HG03439 (cell line): Measurements from ENCODE around the gene ZC3H4.
"Not testable (repeated sequence)": the region's sequence is repeated elsewhere in the genome, so short reads cannot be mapped to it uniquely, and the experiment has no call there.

Source experiments
- ATAC-seq: cut with Tn5 transposase; IDR thresholded peaks from one replicate; pipeline ENCODE4 v1.9.1; 2021; ENCODE audit warnings: mild to moderate bottlenecking, moderate library complexity; ENCODE audit not compliant: unreplicated experiment

ZC3H4 gene

GRCh38 chr19:47086280-47086679, 27.3 kb downstream of the ZC3H4 start:
- no peak for ATAC-seq

GRCh38 chr19:47084879-47085439, 28.6 kb downstream of the ZC3H4 start:
- ATAC-seq = no peak

- ATAC-seq = no peak
Observed at GRCh38 chr19:47082493-47082892, 31.1 kb downstream of the ZC3H4 start.

GRCh38 chr19:47081095-47081494, 32.5 kb downstream of the ZC3H4 start:
- ATAC-seq = no peak

GRCh38 chr19:47078351-47078750, 35.2 kb downstream of the ZC3H4 start:
- not testable (repeated sequence) for ATAC-seq

GRCh38 chr19:47075941-47076340, 37.6 kb downstream of the ZC3H4 start:
- ATAC-seq = no peak

- ATAC-seq = no peak
Observed at GRCh38 chr19:47075179-47075810, 38.3 kb downstream of the ZC3H4 start.

GRCh38 chr19:47074621-47075020, 39.0 kb downstream of the ZC3H4 start:
- no peak for ATAC-seq

- no peak for ATAC-seq
Observed at GRCh38 chr19:47073574-47073973, 40.0 kb downstream of the ZC3H4 start.

GRCh38 chr19:47072323-47072722, 41.3 kb downstream of the ZC3H4 start:
- no peak for ATAC-seq

- no peak for ATAC-seq
Observed at GRCh38 chr19:47071731-47072130, 41.8 kb downstream of the ZC3H4 start.

GRCh38 chr19:47070756-47071155, 42.8 kb downstream of the ZC3H4 start:
- ATAC-seq = no peak

- no peak for ATAC-seq
Observed at GRCh38 chr19:47069795-47070194, 43.8 kb downstream of the ZC3H4 start.

GRCh38 chr19:47068876-47069406, 44.6 kb downstream of the ZC3H4 start:
- ATAC-seq = no peak

GRCh38 chr19:47068246-47068645, 45.3 kb downstream of the ZC3H4 start:
- no peak for ATAC-seq

- no peak for ATAC-seq
Observed at GRCh38 chr19:47067215-47067847, 46.2 kb downstream of the ZC3H4 start.

- ATAC-seq = no peak
Observed at GRCh38 chr19:47066376-47067214, 47.0 kb downstream of the ZC3H4 start.

GRCh38 chr19:47065242-47065641, 48.3 kb downstream of the ZC3H4 start:
- ATAC-seq = no peak

GRCh38 chr19:47063874-47064273, 49.7 kb downstream of the ZC3H4 start:
- ATAC-seq = no peak

GRCh38 chr19:47058621-47059022, 55.0 kb downstream of the ZC3H4 start:
- ATAC-seq = no peak

- no peak for ATAC-seq
Observed at GRCh38 chr19:47057328-47057727, 56.2 kb downstream of the ZC3H4 start.
